Activated T-cell treated with anti-CD3 and anti-CD28 coated beads, Interleukin-2, amount 50 U/mL, for 1 hour (primary cell): ENCODE results near the gene PPP1R1B.

Experiments
- DNase-seq: peaks from one replicate; pipeline ENCODE4 v3.0.0-alpha.2; 2020

The PPP1R1B gene

DNA sequence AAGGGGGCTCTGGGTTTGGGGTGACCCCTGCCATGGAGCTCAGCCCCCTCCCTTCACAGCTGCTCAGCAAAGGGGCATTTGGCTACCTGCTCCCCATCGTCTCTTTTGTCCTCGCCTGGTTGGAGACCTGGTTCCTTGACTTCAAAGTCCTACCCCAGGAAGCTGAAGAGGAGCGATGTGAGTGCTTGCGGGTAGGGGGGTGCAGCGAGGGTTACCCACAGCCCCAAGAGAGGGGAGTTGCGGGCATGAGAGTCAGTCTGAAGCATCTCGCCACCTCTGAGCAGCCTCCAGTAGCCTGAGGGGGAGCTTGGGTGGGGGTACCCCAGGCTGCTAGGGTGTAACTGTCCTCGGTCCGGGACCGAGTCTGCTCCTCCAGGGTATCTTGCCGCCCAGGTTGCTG lies 31.6 kb downstream of the PPP1R1B start:
- DNase-seq, result no peak

DNA sequence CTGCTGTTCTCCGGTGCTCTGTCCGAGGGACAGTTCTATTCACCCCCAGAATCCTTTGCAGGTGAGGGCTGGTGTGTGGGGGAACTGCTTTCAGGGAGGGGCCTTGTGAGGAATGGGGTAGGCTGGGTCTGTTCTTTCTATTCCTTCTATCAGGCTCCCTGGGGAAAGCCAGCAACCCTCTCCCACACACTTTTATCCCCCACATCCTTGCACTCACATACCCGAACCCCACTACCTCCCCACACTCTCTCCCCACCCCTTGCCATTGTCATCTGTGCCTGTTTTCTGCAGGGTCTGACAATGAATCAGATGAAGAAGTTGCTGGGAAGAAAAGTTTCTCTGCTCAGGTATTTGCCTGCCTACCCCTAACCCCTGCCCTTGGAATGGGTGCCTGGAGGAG lies 32.0 kb downstream of the PPP1R1B start:
- no peak for DNase-seq

DNA sequence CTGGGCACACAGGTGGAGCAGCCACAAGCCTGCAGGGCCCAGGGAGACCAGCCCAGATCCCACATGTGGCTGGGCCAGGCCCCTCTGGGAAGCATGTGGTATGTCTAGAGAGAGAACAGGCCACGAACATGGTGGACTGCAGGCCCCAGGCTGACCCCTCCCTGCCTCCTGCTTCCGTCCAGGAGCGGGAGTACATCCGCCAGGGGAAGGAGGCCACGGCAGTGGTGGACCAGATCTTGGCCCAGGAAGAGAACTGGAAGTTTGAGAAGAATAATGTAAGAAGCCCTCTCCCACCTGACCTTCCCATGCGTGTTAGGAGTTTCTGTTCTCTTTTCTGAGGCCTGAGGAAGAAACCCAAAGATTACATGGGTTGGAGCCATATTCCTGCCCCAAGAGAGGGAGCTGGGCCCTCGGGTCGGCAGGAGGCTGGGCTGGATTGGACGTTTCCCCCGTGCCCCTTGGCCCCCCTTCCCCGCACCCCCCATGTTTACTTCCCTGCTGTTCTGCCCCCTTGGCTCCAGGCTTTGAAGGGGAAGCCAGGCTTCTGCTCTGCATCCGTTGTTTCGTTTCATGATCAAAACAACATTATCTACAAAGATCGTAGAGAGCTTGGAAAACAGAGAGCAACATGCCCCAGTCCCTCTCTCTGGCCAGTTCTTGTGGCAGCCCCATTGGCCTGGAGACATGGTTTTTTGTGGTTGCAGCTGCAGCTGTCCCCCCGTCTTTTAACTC lies 32.7 kb downstream of the PPP1R1B start:
- DNase-seq, result no peak

DNA sequence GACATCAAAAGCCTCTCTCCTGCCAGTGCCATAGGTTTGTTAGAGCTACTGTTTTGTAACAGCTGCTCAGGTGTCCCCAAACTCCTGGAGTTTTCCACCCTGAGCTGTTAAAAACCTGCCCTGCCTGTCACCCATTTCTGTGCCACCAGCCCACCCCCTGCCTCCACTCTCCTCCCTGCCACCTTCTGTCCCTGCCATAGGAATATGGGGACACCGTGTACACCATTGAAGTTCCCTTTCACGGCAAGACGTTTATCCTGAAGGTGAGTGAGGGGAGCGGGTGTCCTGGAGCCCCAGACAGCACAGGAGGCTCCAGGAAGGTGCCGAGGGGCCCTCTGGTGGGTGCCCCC lies 33.2 kb downstream of the PPP1R1B start:
- DNase-seq, result no peak

DNA sequence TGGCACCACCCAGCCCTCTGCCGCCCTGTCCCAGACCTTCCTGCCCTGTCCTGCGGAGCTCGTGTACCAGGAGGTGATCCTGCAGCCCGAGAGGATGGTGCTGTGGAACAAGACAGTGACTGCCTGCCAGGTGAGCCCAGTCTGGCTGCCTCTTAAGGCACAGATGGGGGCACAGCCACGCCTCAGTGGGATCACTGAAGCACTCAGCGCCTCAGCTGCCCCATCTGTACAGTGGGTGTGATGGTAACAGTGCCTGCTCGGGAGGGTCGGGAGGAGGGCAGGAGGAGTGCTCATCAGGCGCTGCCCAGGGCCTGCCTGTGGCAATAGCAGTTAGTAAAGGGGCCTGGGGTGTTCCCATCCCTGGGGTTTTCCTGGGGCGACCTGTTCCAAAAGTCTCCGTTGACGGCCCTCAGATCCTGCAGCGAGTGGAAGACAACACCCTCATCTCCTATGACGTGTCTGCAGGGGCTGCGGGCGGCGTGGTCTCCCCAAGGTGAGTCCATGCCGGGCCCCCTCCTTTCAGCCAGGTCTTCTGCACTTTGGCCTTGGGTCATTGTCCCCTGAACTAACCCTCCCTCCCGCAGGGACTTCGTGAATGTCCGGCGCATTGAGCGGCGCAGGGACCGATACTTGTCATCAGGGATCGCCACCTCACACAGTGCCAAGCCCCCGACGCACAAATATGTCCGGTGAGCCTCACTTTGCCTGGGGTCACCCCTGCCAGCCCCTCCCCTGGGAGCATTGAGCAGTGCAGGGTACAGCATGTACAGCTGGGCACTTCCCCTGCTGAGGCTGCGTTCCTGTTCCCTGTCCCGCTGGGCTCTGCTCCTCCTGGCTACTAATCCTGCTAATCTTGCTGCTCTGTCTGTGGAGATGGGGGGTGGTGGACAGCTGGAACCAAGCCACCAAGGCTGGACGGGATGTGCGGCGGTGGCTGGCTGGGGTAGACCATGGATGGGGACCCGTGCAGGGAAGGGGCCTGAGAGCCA lies 33.9 kb downstream of the PPP1R1B start:
- no peak for DNase-seq

DNA sequence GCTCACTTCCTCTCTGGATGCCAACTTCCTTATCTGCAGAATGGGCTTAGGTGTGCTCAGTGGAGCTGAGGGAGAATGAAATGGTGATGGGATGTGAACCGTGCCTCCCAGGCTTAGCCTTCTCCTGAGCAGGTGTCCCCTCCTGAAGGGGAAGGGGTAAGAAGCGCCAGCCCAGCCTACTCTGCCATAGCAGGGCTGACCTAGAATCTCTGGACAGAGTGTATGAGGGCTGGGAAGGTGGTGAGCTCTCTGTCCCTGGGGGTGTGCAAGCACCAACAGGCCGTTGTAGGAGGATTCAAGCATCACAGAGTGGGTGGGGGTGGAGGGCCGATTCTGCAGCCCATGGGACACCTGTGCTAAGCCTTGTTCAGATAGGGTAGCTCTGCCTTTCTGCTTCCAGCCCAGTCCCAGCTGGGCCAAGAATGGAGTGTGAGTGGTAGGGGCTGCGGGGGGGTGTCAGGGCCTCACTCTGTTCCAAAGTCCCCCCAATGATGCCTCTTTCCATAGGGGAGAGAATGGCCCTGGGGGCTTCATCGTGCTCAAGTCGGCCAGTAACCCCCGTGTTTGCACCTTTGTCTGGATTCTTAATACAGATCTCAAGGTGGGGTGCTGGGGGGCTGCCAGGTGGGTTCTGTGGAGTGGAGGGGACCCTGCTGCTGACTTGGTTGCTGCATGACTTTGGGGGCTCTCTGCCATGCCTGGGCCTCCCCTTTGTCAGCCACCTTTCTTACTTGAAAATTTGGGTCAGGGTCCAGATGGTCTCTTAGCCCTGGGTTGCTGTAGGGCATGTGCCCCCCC lies 35.2 kb downstream of the PPP1R1B start:
- no peak for DNase-seq

DNA sequence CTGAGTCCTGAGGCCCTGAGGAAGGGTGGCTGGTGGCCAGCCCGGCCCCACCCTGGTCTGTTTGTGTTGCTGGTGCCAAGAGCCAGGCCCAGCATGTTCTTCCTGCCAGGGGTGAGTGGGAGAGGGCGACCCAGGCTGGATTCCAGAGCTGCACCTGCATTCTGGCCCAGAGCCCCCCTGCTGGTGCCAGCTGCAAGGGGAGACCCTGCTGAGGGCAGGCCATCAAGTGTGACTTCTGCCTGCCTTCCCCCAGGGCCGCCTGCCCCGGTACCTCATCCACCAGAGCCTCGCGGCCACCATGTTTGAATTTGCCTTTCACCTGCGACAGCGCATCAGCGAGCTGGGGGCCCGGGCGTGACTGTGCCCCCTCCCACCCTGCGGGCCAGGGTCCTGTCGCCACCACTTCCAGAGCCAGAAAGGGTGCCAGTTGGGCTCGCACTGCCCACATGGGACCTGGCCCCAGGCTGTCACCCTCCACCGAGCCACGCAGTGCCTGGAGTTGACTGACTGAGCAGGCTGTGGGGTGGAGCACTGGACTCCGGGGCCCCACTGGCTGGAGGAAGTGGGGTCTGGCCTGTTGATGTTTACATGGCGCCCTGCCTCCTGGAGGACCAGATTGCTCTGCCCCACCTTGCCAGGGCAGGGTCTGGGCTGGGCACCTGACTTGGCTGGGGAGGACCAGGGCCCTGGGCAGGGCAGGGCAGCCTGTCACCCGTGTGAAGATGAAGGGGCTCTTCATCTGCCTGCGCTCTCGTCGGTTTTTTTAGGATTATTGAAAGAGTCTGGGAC lies 36.0 kb downstream of the PPP1R1B start:
- DNase-seq, result no peak

DNA sequence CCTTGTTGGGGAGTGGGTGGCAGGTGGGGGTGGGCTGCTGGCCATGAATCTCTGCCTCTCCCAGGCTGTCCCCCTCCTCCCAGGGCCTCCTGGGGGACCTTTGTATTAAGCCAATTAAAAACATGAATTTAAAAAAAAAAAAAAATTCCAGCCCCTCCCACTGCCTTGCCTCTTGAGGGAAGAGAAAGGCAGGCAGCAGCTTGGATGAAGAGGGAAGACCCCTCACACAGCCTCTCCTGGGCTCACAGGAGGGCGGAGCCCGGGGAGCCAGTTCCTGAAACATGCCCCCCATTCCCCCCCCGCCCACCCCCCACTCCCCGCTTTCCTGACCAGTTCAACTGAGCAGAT lies 36.6 kb downstream of the PPP1R1B start:
- DNase-seq, result no peak

DNA sequence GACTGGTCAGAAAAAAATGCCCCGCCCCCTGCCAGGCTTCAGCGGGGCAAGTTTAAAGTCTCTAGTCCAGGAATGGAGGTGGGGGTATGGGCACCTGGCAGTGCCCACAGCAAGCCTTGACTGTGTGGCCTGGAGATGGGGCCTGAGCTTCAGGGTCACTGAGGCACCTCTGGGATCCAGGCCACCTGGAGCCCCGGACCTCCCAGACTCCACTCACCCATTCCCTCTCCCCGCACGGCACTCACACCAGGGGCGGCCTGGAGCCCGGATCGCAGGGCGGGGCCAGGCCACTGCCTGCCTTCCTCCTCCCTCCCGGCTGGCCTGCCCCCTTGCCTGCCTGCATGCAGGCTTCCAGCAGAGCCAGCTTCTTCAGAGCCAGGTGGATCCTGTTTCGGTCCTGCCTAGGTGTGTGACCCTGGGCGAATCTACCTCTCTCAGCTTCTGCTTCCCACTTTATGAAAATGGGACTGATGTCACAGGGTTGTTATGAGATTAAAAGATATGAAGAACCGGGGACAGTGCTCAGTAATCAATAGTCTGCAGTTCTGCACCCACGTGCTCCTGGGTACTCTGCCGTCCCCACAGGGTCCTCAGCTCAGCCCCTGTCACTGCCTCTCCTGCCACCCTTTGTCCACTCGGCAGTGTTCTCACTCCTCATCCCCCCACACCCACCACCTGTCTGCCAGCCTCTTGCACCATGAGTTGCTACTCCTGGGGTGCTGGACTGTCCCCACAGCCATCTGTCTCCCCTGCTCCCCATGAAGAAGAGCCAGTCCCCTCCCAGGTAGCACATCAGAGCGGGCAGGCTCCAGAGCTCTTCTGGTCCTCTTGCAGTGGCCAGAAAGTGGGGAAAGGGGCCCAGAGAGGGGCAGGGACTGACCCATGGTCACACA lies 37.2 kb downstream of the PPP1R1B start:
- no peak for DNase-seq

DNA sequence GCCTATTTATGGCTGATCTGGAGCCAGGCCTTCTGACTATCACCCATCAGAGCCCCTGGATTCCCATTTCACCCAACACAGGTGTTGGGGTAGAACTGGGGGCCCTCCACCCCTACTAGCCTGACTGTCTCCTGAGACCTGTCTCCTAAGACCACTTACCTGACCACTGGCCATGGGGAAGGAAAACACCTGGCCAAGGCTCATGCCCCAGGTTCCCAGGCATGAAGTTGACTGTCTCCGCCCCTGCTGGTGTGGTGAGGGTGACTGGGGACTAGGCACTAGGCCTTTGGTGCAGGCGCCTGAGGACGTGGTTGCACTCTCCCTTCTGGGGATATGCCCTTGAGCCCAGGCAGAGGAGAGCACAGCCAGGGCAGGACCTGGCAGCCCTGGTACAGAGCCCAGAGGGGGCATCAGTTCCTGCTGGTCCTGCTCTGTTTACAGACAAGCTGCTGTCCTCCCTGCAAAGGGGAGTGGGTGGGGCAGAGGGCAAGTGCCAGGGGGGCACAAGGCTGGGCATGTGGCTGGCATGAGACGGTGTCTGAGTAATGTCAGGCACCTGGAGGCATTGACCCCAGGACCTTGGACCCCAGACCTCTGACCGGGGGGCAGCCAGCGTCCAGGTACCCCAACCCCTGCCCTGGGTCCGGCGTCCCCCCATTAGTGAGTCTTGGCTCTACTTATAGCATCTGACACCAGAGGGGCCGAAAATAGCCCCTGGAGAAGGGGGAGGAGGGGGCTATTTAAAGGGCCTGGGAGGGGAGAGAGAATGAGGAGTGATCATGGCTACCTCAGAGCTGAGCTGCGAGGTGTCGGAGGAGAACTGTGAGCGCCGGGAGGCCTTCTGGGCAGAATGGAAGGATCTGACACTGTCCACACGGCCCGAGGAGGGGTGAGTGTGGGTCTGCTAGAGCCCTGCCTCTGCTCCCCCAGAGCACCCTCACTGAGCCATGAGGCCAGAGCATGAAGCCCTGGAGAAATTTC lies 38.1 kb downstream of the PPP1R1B start, which contains the start of gene TCAP:
TSS of gene TCAP (plus strand) at position 769 of the 981 bp plus-strand sequence. CDS start at position 780, 11 bp downstream.
- no peak for DNase-seq

DNA sequence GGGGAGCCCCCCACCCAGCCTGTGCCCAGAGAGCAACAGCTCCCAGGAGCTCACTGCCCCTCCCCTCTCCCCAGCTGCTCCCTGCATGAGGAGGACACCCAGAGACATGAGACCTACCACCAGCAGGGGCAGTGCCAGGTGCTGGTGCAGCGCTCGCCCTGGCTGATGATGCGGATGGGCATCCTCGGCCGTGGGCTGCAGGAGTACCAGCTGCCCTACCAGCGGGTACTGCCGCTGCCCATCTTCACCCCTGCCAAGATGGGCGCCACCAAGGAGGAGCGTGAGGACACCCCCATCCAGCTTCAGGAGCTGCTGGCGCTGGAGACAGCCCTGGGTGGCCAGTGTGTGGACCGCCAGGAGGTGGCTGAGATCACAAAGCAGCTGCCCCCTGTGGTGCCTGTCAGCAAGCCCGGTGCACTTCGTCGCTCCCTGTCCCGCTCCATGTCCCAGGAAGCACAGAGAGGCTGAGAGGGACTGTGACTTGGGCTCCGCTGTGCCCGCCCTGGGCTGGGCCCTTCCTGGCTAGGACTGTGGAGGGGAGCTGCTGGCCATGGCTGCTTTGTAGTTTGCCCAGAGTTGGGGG lies 39.0 kb downstream of the PPP1R1B start:
- no peak for DNase-seq

DNA sequence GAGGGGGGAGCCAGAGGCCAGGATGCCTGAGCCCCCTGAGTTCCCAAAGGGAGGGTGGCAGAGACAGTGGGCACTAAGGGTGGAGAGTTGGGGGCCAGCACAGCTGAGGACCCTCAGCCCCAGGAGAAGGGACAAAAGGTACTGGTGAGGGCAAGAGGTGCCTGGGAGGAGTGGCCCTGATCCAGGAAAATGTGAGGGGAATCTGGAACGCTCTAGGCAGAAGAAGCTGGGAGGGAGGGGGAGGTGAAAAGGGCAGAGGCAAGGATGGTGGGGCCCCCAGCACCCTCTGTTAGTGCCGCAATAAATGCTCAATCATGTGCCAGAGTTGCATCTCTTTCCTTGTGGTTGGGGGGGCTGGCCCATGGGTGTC lies 39.5 kb downstream of the PPP1R1B start:
- DNase-seq, result no peak

DNA sequence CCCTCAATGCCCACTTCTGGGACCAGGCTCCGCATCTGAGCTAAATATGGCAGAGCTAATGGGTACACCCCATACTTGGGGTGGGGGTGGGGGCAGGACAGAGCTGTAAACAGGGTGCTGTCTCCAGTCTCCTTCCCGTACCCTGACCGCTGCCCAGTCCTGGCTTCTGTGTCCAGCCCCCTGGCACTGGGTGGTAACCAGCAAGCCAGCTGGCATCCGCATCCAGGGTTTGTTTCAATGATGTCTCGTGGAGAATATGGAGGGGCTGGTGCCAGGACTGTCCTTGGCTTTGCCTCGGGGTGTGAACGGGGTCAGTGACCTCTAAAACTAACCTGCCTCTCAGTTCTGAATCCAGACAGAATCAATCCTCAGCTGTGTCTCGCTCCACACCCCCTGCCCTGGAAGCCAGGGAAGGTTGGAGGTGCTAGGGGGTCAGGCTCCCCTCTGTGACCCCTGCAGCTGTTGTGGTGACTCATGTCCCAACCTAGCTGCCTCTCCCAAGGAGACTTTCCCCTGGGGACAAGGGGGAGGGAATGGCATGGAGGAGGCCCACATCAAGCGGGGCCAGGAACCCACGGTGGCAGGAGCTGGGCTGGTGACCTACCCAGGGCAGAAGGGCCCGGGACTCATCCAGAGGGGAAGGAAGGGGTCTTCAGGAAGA lies 40.0 kb downstream of the PPP1R1B start:
- no peak for DNase-seq

DNA sequence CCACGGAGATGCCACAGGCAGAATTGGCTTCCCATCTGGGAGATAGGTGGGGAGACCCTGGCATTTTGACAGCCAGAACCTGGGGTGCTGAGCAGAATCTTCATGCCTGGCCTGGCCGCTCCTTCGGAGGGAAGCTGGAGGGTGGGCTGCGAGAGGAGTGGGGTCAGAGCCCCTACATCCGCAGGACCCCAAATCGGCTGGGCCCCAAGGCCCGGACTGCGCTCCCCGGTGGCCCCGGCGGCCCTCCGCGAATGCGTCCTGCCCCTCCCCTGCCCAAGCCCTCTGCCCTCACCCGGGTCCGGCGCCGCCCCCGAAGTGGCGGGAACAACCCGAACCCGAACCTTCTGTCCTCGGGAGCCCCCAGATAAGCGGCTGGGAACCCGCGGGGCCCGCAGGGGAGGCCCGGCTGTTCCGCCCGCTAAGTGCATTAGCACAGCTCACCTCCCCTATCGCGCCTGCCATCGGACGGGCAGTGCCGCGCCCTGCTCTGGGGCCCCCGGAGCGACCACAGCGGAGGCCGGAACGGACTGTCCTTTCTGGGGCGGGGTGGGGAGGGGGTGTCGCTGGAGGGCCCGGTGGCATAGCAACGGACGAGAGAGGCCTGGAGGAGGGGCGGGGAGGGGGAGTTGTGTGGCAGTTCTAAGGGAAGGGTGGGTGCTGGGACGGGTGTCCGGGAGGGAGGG lies 40.7 kb downstream of the PPP1R1B start:
- peak; percentile 40 for DNase-seq

DNA sequence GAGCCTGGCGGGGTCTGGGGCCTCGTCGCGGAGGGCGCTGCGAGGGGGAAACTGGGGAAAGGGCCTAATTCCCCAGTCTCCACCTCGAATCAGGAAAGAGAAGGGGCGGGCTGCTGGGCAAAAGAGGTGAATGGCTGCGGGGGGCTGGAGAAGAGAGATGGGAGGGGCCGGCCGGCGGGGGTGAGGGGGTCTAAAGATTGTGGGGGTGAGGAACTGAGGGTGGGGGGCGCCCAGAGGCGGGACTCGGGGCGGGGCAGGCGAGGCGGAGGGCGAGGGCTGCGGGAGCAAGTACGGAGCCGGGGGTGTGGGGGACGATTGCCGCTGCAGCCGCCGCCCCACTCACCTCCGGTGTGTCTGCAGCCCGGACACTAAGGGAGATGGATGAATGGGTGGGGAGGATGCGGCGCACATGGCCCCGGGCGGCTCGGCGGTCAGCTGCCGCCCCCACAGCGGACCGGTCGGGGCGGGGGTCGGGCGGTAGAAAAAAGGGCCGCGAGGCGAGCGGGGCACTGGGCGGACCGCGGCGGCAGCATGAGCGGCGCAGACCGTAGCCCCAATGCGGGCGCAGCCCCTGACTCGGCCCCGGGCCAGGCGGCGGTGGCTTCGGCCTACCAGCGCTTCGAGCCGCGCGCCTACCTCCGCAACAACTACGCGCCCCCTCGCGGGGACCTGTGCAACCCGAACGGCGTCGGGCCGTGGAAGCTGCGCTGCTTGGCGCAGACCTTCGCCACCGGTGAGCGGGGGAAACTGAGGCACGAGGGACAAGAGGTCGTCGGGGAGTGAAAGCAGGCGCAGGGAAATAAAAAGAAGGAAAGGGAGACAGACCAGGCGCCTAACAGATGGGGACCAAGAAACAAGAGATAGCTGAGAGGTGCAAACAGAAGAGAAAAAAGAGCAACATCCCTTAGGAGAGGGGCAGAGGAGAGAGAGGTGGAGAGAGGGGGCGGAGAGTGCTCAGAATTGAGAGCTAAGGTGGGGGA lies 41.5 kb downstream of the PPP1R1B start, which contains the start of gene PNMT:
TSS of gene PNMT (plus strand) at position 509 of the 980 bp plus-strand sequence. CDS start at position 532, 23 bp downstream.
- DNase-seq, result peak; percentile 69

DNA sequence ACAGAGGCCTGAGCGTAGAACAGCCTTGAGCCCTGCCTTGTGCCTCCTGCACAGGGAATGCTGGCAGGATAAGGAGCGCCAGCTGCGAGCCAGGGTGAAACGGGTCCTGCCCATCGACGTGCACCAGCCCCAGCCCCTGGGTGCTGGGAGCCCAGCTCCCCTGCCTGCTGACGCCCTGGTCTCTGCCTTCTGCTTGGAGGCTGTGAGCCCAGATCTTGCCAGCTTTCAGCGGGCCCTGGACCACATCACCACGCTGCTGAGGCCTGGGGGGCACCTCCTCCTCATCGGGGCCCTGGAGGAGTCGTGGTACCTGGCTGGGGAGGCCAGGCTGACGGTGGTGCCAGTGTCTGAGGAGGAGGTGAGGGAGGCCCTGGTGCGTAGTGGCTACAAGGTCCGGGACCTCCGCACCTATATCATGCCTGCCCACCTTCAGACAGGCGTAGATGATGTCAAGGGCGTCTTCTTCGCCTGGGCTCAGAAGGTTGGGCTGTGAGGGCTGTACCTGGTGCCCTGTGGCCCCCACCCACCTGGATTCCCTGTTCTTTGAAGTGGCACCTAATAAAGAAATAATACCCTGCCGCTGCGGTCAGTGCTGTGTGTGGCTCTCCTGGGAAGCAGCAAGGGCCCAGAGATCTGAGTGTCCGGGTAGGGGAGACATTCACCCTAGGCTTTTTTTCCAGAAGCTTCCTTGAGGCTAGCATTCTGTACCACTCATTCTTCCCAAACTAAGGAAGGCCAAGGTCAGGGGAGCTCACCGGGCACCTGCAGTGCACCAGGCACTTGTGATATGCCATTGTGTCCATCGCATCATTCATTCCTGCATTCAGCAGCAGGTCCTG lies 43.4 kb downstream of the PPP1R1B start:
- no peak for DNase-seq
